HFFc6 (cell line): ENCODE results near the gene ZDHHC19. TPM values are rescaled to one million over a fixed set of nuclear protein-coding genes. Genes with fewer than 3 reads are reported as not detected.

Experiments
- DNase-seq: peaks from one replicate; pipeline ENCODE4 v3.0.0-alpha.2; 2018
- H3K27ac Mint-ChIP-seq: 2 replicates; pipeline ENCODE4 v1.8.0; 2020; ENCODE audit warnings: mild to moderate bottlenecking, mixed read lengths
- H3K27me3 Mint-ChIP-seq: 2 replicates; pipeline ENCODE4 v1.8.0; 2021; ENCODE audit warnings: mild to moderate bottlenecking, moderate library complexity, mixed read lengths; ENCODE audit not compliant: insufficient read depth
- H3K36me3 Mint-ChIP-seq: 2 replicates; pipeline ENCODE4 v1.8.0; 2021; ENCODE audit warnings: low read depth, mixed read lengths
- H3K4me1 Mint-ChIP-seq: 2 replicates; pipeline ENCODE4 v1.8.0; 2020; ENCODE audit warnings: low read depth, mixed read lengths
- H3K4me3 Mint-ChIP-seq: 2 replicates; pipeline ENCODE4 v1.8.0; 2020; ENCODE audit warnings: mild to moderate bottlenecking, moderate library complexity, mixed read lengths
- H3K9me3 Mint-ChIP-seq: 2 replicates; pipeline ENCODE4 v1.8.0; 2020; ENCODE audit warnings: mild to moderate bottlenecking, mixed read lengths
- total RNA-seq, 6 experiments: library from RNA; stranded (reverse); fragmentation: NEBNext Ultra II Directional; extraction: Animal tissue kit (Norgen Biotek cat#: 25700); gene quantifications; 2 replicates in 1 of 6; 3 replicates in 5 of 6; pipeline ENCODE4 v1.2.3, GENCODE V29; 2021
- TF ChIP-seq, protein P1 (sequence below): fragments of 200-600 bp; sonication (generic); IDR thresholded peaks from 2 replicates; pipeline ENCODE4 v1.5.0; 2021; ENCODE audit warnings: antibody characterized with exemption, mild to moderate bottlenecking

Gene ZDHHC19
- total RNA-seq, 6 experiments from 2014 or later: not detected

DNA sequence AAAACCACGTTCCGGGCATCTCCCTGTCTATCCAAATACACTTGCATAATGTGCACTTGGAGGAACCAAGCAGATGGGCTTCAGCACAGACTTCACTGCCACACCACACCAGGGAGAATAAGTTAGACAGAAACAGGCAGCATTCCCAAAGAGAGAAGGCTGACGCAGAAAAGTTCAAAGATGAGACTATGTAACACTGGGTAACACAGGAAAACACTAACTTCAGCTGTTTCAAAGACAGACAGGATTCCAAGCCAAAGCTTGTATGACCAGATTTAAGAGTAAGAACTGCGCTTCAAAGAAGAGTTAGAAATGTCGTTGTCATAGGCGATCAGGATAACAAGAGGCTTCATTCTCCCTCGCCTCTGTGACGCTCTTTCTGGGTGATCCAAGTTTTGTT lies 25.0 kb upstream of the ZDHHC19 start:
- no peaks in the 10 kb centered on the region for H3K9me3 Mint-ChIP-seq
- H3K4me1 Mint-ChIP-seq: peaks cover 13% of the 10 kb centered on the region; the same call in 1 of the 2 replicates
- DNase-seq: no peak
- no peak overlapping the region for H3K4me3 Mint-ChIP-seq
- TF ChIP-seq, protein P1, sequence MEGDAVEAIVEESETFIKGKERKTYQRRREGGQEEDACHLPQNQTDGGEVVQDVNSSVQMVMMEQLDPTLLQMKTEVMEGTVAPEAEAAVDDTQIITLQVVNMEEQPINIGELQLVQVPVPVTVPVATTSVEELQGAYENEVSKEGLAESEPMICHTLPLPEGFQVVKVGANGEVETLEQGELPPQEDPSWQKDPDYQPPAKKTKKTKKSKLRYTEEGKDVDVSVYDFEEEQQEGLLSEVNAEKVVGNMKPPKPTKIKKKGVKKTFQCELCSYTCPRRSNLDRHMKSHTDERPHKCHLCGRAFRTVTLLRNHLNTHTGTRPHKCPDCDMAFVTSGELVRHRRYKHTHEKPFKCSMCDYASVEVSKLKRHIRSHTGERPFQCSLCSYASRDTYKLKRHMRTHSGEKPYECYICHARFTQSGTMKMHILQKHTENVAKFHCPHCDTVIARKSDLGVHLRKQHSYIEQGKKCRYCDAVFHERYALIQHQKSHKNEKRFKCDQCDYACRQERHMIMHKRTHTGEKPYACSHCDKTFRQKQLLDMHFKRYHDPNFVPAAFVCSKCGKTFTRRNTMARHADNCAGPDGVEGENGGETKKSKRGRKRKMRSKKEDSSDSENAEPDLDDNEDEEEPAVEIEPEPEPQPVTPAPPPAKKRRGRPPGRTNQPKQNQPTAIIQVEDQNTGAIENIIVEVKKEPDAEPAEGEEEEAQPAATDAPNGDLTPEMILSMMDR: no peak
- no peak overlapping the region for H3K27ac Mint-ChIP-seq
- H3K27me3 Mint-ChIP-seq: no peaks in the 10 kb centered on the region; the same call in 1 of the 2 replicates
- H3K36me3 Mint-ChIP-seq: peaks cover 26% of the 10 kb centered on the region

DNA sequence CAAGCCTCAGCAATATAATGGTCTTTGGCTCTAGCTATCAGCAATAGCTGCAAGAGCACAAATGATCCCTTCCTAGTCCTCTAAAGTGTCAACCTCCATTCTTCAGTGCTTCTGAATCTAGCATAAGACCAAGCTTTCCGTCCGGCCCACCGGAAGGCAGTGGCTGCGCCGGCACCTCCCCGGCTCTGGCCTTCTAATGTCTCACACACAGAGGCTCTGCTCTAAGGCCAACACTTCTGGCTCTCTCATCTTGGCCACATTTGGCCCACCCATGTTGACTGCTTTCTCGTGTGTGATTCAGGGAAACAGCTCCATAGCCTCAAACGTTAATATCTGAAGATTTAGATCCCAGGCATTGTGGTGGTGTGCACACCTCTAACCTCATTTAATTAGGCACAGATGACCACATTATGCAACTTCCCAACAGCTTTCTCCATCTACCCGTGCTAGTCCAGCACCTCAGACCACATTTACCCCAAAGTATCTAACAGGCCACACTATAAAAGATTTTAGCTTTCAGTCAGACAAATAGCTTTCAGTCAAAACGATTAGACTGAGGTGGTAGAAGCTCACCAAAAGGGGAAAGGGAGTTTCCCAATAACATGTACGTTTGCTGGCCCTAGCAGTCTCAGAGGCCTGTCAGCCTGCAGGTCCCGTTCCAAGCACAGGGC lies 24.4 kb upstream of the ZDHHC19 start:
- no peak for DNase-seq
- Mint-ChIP-seq H3K36me3 (peaks cover 26% of the 10 kb centered on the region), H3K4me3 (no peak overlapping the region), H3K27me3 (no peaks in the 10 kb centered on the region; the same call in 1 of the 2 replicates), H3K4me1 (peaks cover 13% of the 10 kb centered on the region; the same call in 1 of the 2 replicates), H3K9me3 (no peaks in the 10 kb centered on the region), H3K27ac (no peak overlapping the region; the same call in 1 of the 2 replicates)
- TF ChIP-seq, protein P1: no peak

DNA sequence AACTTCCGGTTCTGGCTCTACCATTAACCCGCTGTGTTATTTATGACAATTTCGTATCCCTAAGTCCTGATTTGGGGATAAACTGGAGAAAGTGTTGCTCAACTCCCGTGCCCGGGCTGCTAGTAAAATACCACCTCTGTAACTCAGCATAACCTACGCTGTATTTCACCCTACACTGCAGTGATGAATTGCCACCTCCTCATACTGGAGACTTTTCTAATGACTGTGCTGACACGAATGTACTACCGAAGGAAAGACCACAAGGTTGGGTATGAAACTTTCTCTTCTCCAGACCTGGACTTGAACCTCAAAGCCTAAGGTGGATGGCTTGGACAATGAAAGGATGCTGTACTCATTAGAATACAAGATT lies 21.7 kb upstream of the ZDHHC19 start:
- no peaks in the 10 kb centered on the region for H3K9me3 Mint-ChIP-seq
- no peaks in the 10 kb centered on the region for H3K4me1 Mint-ChIP-seq
- H3K27ac Mint-ChIP-seq: no peak overlapping the region
- TF ChIP-seq, protein P1: no peak
- no peak overlapping the region for H3K4me3 Mint-ChIP-seq
- peaks cover 3% of the 10 kb centered on the region for H3K27me3 Mint-ChIP-seq
- DNase-seq: no peak
- H3K36me3 Mint-ChIP-seq: peaks cover 14% of the 10 kb centered on the region

DNA sequence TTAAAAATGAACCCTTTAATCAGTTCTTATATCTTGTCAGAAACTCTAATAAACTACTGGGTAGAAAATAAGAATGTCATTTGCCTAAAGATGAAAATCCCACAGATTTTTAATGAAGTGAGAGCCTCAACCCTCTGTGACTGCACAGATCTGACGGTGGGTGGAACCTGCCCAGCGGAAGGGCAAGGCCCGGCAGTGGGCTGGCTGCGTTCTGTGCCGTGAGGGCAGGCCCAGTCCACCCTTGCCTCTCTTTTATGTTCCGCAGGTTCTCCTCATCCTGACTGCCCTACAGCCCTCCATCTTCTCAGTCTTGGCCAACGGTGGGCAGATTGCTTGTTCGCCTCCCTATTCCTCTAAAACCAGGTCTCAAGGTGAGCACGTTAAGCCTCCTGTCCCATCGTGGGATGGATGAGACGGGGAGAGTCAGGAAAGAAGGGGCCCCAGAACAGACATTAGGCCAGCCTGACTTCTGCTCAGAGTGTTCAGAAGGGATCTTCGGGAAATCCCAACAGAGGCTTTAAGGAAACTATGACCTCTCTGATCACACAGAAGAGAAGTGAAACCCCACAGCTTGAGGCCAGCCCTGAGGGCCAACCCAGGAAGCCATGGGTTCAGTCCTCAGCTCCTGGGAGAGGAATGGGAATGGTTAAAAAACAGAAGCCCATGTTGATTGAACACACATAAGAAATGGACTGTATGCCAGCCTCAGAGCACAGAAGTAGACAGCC lies 21.1 kb upstream of the ZDHHC19 start:
- DNase-seq: no peak
- H3K4me1 Mint-ChIP-seq: no peaks in the 10 kb centered on the region
- TF ChIP-seq, protein P1: no peak
- no peaks in the 10 kb centered on the region for H3K9me3 Mint-ChIP-seq
- H3K4me3 Mint-ChIP-seq: no peak overlapping the region
- peaks cover 12% of the 10 kb centered on the region for H3K36me3 Mint-ChIP-seq
- H3K27ac Mint-ChIP-seq: no peak overlapping the region
- peaks cover 7% of the 10 kb centered on the region for H3K27me3 Mint-ChIP-seq

DNA sequence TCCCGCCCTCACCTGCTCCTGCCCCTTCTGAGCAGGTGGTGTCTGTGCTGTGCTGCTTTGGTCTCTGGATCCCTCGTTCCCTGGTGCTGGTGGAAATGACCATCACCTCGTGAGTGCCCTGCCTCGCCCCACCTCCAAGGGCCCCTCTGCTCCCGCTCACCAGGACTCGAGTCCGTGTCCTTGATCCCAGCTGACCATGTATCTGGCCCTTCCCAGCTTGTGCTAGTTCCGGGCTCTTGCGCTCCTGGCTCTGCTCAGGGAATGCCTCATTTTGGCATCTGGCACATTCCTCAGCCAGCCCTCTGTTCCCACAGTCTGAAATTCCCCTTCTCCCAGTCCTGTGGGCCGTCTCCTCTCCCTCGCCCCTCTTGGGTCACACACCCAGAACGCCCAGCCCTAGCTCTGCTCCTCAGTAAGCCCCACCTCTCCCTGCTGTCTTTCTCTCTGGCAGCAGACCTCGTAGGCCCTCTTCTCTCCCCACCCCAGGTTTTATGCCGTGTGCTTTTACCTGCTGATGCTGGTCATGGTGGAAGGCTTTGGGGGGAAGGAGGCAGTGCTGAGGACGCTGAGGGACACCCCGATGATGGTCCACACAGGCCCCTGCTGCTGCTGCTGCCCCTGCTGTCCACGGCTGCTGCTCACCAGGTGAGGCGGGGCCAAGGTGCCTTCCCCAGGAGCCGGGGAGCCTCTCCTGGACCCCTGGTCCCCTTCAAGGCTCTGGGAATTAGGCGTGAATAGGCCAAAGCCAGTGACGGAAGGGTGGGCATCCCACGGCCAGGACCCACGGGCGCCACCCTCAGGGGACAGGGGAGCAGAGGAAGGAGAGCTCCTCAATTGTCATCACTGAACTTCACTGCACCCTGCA lies 16.7 kb upstream of the ZDHHC19 start:
- H3K4me1 Mint-ChIP-seq: no peaks in the 10 kb centered on the region; the same call in 1 of the 2 replicates
- no peak for DNase-seq
- no peak overlapping the region for H3K27ac Mint-ChIP-seq
- H3K9me3 Mint-ChIP-seq: no peaks in the 10 kb centered on the region
- TF ChIP-seq, protein P1: no peak
- H3K4me3 Mint-ChIP-seq: no peak overlapping the region; the same call in 1 of the 2 replicates
- no peaks in the 10 kb centered on the region for H3K36me3 Mint-ChIP-seq
- peaks cover 11% of the 10 kb centered on the region for H3K27me3 Mint-ChIP-seq
